Stimulated activated CD8-positive, alpha-beta memory T cell treated with anti-CD3 and anti-CD28 coated beads, Interleukin-15, amount 100 ng/mL, for 4 hours (primary cell): ENCODE results near the gene ARID1B.

Source experiments
- DNase-seq, 2 donors: peaks; one replicate each; pipeline ENCODE4 v3.0.0-alpha.2; 2020; ENCODE audit warnings: low read depth in 2 of 2

ARID1B gene

DNA sequence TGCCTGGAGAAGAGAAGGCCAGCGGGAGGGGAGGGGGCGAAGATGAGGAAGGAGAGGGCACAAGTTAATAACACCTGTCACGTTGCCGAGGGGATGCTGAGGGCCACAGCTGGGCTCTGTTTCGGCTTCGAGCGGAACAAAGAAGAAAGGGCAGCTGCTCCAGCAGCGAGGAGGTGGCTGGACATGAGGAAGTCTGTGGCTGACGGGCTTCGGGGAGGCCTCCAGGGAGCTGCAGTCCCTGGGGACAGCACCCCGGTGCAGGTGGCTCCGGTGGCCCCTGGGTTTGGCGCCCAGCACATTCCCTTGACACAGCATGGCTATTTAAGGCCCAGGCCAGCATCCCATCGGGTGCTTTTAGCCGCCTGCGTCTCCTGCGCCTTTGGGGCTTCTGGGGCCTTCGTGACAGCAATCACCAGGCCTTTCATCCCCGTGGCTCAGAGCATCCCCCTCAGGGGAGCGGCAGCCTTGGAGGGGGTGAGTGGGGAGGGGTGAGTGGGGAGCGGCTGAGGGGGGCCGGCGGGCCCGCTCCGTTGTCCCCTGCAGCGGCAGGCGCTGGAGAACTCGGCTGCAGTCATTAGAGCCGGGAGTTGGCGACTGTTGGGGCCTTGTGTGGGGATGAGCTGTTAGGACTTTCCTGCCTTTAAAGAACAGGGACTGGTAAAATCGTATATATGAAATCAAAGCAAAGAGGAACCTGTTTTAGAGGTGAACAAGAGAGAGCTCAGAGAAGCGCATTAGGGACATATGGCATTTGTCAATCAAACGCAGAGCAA, 447.2 kb downstream of the ARID1B start:
- no peak for DNase-seq

DNA sequence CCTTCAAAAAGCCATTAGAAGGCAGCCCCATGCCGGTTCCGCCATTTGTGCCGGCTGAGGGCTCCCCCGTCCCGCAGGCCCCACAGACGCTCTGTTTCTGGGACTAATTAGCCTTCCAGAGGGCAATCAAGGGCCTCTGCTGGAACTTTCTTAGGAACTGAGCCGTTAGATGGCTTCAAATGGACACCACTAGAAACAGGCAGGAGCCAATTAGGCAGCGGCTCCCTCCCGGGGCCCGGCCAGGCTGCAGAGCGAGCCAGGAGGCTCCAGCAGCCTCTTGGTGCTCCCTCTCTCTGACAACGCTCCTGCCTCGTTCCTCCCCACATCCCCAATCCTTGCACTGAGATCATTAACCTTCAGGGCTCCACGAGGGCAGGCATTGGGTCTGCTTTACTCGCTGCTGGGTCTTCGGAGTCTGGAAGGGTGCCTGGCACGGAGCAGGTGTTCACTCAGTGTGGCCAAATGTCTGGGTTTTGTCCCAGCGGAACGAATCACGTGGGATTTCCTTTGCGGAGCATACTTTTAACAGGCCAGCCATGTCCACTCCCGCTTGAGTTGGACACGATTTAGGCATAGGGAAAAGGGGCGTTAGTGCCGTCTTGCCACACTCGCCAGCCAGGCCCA, 447.9 kb downstream of the ARID1B start:
- no peak for DNase-seq

DNA sequence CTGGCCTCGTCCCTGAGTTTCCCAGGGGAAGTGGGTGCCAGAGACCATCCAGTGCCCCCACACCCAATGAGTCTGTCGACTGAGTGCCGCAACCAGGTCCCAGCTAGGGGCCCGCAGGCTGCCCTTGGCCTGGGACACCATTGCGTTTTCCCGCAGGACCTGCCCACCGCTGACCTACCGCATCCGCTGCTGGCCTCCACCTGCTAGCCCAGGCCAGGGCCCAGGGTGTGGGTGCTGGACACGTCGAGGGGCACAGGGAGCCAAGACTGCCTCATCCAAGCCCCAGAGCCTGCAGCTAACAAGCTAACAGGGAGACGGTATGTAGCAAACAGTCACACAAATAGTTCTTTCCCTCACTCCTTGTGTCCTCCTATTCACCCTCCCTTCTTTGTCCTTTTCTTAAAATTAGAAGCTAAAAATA, 448.4 kb downstream of the ARID1B start:
- DNase-seq: no peak

DNA sequence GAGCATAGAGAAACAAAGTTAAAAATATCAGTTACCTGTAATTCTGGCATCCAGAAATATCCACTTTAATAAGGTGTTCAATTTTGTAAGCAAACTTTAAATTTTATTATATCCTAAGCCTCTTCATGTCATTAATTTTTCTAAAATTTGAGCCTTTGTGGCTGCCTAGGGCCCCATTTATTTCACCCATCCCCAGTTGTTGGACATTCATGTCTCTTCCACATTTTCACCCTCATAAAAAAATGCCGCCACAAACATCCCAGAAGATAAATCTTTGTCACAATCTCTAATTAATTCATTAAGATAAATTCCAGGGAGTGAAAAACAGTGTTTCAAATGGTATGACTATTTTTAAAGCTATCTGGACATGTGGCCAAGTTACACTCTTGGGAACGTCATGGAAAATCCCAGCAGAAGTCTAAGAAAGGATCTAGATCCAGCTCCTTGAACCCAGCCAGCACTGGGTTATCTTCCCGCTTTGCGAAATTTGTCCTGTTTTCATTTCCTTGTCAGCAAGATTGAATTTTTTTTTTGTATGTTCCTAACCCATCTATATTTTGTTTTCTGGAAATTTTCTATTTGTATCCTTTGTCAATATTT, 448.9 kb downstream of the ARID1B start:
- no peak for DNase-seq

DNA sequence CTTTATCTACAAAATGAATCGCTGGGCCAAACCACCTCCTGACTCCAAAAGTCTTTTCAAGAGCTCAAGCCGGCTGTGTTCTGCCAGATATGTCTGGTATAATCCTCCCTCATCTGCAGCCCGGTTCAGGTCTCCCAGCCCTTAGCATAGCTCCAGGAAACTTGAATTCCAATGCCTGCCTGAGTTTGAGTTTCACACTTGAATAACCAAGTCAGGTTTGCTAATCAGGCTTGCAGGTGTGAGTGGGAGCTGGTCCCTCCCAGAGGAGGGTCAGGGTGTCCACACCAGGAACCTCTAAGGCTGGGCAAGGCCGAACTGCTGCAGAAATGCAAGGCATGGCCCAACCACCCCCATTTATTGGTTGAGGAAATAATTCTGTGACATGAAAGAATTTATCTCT, 449.6 kb downstream of the ARID1B start:
- DNase-seq: no peak

DNA sequence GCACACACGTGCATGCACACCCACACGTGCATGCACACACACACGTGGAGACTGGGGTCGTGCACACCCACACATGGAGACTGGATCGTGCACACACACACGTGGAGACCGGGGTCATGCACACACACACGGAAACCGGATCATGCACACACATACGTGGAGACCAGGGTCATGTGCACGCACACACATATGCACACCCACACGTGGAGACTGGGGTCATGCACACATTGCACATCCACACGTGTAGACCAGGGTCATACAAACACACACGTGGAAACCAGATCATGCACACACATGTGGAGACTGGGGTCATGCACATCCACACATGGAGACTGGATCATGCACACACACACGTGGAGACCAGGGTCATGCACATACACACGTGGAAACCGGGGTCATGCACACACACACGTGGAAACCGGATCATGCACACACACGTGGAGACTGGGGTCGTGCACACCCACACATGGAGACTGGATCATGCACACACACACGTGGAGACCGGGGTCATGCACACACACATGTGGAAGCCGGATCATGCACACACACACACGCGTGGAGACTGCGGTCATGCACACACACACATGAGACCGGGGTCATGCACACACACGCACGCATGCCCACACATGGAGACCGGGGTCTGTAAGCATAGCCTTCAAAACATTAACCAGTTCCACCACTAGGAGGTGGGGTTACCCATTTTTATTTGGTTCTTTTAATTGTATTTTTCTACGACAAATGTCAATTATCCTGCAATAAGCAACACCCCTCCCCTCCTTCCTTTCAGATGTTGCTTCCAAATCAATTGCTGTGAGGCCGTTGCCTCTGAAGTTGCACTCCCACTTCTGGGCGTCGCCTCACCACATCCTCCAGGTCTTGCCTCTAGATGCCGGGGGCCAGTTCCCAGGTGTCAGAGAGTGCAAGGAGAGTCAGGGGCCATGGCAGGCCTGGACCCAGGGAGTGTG, 450.3 kb downstream of the ARID1B start:
- no peak for DNase-seq

DNA sequence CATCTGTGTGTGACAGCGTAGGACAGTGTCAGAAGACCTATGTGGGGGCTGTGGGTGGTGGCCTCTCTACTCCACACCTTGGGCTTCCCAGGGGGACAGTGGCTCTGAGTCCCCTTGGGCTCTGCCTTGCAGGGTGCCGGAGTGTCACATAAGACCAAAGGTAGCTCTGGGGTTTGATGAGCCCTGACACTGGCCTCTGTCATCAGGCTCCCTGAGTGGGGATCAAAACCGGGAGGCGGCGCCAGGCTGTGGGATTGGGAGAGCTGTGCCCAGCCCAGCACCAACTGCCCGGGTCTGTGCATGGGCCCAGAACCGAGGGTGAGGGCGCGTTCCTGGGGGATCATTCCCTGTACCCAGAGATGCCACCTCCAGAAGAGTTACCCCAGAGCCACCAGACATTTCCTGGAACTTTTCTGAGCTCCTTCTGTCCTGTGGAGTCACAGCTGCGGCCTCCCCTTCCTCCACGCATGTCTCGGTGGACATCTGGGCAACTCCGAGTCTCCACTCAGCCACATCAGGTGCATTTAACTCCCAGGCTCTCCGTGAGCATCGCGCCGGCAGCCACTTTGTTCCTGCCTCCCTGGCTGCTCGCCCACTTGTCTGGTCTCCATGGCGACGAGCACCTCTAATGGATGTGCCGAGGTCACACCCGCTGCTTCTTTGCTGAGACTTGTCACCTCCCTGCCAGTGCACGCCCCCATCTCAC, 451.4 kb downstream of the ARID1B start:
- DNase-seq: no peak

DNA sequence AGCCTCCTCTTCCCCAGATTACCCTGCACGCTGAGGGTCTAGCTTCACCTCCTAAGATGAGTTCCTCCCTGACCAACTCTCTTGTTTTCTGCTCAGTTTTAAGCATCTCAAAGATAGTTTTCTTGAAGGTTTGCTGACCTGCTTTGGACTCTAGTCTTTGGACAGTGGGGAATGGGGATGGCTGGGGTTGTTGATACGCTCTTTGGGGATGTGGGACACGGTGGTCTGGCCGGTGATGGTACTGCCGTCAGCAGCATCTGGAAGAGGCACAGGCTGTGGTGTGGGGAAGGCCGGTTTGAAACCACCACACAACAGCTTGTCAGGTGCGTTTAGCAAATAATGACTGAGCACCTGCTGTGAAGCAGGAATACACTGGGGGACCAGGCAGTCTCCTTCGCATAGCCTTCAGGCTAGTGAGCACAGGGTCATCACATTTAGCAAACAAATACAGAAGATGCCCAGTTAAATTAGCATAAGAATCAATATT, 452.0 kb downstream of the ARID1B start:
- DNase-seq: no peak

DNA sequence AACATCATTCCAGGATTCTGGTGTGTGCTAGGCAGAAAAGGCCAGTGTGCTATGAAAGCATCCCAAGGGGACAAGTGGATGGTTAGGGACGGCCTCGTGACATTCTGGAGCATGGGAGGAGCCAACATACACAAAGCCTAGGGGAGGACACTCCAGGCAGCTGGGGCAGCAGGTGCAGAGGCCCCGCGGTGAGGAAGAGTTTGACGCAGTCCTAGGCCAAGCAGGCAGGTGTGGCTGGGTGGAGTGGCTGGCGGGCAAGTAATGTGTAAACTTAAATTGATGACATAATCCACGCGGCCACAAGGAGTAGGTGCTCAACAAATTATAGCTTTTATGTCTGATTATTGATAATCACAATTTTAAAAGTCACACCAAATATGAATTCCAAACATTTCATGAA, 452.5 kb downstream of the ARID1B start:
- DNase-seq: no peak

DNA sequence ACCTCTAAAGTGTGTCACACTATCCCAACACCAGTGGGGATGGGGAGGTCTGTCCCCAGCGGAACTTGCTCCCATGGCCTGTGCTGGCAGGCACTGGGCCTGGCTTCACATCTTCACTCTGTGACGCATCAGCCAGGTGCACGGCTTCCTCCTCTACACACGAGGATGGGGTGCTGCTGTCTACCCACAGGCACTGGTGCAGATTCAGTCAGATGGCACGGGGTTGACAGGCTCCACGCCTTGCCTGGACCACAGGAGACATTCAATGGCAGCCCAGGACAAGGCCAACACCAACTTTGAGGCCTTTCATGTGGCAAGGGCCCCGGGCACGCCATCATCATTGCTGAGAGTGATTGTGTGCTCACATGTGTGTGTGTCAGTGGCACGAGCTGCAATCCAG, 453.7 kb downstream of the ARID1B start:
- DNase-seq: no peak

DNA sequence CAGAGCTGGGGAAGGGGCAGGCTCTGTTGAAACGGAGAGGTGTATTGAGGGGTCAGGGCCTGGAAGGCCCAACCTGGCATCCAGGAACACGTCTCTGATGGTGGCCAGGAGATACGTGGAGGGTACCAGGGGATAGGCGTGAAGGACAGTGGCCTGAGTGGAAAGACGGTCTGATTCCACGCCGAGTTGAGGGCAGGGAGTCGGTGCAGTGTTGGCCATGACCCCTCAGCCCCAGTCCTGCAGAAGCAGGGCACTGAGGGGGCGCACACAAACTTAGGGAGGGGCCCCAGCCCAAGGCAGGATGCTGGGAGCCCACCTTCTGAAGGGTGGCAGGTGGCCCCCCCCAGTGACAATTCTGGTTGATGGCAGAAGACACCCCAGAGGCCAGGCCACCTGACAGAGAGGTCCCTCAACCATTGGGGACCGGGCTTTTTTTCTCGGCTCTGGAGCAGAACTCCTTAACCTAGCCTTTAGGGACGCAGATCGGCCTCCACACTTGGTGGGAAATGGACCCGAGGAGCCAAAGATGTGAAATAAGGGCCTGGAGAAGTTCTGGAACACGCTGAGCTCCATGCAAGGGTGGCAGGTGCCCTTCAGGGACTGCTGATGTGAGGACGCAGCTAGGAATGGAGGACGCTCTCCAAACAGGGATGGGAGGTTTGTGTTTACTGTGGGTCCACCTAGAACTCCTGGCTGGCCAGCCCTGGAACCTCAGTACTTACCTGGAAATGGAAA, 455.1 kb downstream of the ARID1B start:
- no peak for DNase-seq

DNA sequence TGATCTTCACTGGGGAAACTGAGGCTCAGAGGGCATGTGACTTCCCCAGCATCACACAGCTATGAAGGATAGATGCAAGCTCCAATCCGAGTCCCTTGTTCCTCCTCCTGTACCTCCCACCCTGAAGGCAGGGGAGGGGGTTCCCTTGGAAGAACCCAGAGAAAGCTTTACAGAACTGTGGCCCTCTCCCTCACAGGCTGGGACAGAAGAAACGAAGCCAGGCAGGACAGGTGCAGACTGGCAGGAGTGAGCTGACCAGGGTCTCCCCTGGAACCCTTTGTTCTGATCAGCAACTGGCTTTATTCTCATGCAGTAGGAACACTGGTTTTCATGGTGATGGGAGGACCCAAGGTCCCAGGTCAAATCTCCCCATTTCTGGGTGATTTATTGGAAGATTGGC, 456.0 kb downstream of the ARID1B start:
- DNase-seq: no peak

DNA sequence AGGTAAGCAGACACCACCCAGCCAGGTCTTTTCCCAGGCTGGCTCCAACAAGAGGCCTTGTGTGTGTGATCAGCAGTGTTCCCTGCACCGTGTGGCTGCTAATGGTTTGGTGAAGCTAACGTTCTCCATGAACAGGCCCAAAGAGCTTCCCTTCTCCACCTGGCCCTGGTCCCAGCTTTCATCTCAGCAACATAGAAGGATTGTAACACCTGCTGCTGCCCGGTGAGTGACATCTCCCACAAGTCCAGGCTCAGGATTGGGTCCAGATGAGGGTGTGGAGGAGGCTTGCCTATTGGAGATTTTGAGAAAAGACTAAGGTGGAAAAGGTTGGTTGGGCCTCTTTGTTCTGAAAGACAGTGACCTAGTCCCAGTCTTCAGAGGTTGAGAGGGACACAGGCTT, 456.5 kb downstream of the ARID1B start:
- DNase-seq: no peak

DNA sequence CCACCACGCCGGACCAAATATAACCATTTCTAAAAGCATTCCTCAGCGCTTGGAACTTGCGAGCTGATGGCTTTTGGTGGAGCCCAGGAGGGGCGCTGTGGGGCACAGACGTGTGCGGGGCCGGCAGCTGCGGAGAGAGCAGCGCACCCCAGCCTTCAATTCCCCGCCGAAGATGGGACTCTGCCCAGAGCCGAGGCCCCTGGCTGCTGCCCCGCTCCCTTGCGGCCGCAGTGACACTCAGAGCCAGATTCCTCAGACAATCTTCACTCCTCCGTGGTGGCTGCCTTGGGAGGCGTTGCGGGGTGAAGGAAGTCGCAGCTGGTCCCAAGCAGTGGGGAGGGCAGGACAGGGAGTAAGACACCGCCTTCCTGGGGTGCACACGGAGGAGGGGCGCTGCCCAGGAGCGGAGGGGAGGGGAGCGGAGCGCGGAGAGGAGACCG, 458.4 kb downstream of the ARID1B start:
- DNase-seq: peak in 1 of 2 donors; percentile 5

DNA sequence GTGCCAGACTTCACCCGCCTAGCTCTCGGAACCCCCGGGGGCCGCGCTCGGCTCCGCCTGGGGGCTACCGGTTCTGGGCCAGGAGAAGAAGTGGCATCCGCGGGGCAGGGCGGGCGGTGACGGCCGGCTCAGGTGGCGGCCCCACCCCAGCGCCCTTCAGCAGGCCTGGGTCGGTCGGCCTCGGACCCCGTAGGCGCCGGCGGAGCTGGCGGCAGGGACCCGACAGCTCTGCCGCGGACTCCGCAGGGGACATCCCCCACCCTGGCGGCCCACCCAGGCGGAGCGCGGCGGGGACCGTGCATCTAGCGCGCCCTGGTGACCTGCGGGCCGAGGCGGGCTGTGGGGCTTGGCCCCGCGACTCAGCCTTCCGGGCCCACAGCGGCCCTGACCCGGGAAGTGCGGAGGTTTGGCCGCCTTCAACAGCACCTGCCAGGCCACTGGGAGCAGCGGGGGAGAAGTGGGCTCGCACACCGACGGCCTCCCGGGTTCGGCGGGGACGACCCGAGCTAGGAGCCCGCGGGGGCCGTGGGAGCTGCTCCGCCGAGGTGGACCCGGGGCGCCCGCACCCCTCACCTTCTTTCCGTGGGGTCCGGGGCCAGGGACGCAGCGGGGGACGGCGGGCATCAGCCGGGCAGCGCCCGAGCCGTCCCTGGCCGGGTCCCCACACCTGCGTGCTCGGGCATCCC, 459.0 kb downstream of the ARID1B start:
- DNase-seq: no peak

DNA sequence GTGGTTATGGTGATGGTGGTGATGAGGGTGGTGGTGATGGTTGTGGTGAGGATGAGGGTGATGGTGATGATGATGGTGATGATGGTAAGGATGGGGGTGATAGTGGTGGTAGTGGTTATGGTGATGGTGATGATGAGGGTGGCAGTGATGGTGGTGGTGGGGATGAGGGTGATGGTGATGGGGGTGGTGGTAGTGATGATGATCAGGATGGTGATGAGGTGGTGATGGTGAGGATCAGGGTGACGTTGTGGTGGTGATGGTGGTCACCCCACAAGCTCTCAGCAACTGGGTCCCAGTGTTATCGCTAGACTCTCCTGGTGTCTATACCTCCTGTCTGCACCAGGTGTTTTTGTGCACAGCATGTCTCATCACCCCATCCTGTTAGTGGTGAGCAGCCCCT, 461.2 kb downstream of the ARID1B start:
- DNase-seq: no peak

DNA sequence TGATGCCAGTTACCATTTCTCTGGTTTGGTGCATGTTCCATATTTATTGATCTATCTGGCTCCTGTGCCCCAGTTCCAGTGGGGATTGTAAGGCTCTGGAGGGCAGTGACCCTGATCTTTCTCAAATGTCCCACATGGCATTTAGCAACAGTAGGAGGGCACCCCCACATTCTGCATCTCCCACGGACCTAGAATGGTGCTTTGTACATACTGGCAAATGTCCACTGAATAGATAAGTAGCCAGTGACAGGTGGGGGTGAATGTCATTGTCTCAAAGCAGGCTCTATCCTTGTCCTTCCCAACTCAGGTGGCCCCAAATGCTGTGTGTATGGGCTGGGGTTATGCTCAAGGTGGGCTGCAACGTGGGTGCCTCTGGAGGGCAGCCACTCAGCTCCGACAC, 462.0 kb downstream of the ARID1B start:
- DNase-seq: no peak

DNA sequence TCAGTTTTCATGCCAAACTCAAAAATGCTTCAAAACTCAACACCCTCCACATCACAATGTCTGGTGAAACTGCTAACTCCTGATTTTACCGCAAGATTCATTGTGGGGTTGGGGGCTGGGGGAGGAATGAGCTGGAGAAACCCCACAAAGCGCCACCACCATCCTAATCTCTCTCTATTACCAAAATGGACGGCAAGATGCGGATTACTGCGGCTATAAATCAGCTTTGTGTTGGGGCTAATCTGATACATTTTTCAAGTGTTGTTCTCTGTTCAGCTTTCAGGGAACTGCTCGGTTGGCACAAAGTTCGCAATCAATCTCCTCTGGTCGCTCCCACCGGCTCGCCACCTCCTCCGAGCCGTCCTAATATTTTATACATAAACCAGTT, 462.5 kb downstream of the ARID1B start:
- no peak for DNase-seq

DNA sequence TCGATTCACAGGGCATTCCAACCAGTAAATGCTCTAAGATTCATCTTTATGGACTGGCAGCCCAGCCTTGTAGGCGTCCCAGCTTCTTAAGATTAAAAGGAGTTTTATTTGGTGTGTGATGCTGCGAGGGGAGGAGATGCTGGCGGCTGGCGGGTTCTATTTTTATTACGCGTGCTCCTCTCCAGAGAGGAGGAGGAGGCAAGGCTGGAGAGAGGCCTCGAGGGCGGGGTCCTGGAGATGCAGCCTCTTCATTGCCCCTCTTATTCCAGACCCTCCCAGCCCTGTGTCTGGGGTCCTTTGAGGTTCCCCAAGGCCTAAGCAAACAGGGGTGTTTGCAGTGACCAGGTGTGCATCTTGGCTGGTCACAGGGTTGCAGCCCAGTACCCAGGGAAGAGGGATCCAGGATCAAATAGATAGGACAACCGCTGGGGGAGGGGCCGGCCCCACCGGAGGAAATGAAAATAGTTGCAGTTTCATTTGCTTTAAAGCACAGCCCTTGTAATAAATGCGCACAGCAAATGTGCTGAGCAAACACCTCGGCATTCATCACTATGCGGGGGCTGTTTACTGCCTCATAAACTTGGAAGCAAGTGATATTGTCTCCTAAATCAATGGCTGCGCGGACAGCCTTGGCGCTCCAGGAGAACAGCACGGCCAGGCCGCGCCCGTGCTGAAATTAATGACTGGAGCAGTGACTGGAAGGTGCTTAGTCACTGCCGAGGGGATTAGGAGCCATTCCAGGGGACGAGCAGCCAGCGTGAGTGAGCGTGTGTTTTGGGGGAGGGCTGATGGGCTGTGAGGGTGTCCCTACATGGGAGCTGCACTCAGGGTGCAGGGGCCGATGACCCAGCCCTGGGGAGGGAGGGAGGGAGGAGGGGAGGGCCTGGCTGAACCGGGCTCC, 463.1 kb downstream of the ARID1B start:
- DNase-seq: no peak
